GM18861 (cell line): ENCODE results near the gene FAIM.
"Not testable (repeated sequence)": the region's sequence is repeated elsewhere in the genome, so short reads cannot be mapped to it uniquely, and the experiment has no call there.

ENCODE experiments used
- ATAC-seq: cut with Tn5 transposase; IDR thresholded peaks from one replicate; pipeline ENCODE4 v1.9.1; 2021; ENCODE audit not compliant: unreplicated experiment

The FAIM gene

DNA sequence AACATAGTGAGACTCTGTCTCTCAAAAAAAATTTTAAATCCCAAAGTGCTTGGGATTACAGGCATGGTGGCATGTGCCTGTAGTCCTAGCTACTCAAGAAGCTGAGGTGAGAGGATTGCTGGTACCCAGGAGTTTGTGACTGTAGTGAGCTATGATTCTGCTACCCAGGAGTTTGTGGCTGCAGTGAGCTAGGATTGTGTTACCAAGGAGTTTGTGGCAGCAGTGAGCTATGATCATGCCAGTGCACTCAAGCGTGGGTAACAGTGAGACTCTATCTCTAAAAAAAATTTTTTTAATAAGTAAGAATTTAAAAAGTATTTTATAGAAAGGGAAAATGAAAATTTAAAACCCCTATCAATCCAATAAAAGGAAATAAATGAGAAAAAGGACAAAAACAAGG is 69.5 kb downstream of the FAIM start:
- ATAC-seq, result no peak

DNA sequence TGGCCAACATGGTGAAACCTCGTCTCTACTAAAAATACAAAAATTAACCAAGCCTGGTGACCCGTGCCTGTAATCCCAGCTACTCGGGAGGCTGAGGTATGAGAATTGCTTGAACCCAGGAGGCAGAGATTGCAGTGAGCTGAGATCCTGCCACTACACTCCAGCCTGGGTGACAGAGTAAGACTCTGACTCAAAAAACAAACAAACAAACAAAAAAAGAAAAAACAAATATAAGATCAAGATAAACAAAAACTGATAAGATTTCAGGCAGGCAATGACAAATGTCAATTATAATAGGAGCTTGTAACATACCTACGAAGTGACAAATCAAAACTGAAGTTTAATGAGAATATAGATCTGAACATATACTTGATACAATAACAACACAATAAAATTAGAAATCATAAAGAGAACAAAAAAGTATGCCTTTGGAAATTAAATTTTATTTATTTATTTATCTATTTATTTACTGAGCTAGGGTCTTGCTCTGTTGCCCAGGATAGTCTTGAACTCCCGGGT is 70.4 kb downstream of the FAIM start:
- no peak for ATAC-seq

DNA sequence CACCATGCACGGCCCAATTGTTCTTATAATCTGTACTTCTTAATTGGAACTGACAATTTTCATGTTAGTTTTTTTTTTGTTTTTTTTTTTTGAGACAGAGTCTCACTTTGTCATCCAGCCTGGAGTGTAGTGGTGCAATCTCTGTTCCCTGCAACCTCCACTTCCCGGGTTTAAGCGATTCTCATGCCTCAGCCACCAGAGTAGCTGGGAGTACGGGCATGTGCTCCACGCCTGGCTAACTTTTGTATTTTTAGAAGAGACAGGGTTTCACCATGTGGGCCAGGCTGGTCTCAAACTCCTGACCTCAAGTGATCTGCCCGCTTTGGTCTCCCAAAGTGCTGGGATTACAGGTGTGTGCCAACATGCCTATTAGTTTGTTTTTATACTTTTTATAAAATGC is 72.4 kb downstream of the FAIM start:
- not testable (repeated sequence) for ATAC-seq

DNA sequence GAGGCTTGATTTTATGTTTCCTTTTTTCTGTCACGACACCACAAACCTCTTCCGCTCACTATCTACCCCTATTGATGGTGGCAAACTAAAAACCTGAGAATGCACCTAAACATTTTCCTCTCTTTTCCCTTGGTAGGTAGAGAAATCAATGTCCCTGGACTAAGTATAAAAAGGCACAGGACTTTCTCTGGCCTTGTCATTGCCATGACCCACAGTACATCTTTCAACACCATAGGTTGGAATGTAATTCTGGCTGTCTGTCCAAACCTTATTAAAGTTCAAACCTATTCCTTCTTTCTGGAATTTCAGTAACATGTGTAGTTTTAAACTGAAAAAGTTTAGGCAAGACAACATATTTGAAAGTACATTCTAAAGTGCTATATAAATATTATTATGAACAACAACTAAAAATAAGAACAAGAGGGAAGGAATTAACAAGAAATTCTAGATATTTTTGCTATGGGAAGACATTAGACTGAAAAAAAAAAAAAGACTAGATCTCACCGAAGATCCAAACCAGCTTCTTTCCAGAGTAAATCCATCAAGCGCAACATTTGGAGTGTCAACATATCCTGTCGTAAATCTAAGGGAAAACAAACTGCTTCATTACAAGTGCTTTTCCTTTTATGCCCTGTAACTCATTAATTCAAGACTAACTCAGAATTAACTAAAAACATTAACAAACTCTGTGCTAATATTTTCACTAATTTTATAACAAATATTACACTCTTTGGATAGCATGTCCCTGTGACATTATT is 73.1 kb downstream of the FAIM start:
- no peak for ATAC-seq

DNA sequence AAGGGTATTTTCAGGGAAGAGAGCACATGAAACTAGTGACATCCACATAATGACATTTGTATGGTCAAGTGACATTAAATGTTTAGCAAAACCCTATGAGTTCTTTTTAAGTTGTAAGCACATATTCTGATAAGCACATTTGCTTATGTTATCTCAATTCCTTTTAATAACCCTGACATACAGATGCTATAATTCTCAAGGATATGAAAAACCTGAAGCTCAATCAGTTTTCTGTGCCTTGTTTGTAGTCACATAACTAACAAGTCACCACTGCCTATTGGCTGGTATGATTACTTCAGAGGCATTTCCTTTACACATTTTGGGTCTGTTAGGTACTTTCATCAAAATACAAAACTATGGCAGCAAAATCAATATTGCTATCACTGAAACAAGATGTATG is 74.1 kb downstream of the FAIM start:
- no peak for ATAC-seq
